Measurements from ENCODE around the gene SRSF10.

Gene SRSF10

DNA sequence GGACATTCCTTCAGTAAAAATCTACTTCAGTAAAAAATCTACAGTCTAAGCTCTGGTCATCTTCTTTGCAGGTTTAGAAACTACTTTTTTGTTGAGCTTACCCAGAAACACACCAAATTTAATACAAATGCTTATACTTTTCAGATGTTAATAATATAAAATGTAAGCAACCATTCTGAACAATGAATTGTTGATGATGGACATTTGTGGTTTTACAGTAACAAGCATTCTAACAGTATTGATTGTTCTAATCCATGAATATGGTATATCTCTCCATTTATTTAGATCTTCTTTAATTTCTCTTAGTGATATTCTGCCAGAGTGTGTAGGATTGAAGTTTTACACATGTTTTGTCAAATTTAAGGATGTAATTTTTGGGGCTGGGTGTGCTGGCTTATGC is 27.0 kb upstream of the SRSF10 start:
- POLR2A ChIA-PET = no interaction called here
- TF ChIP-seq CTCF (IDR thresholded peaks at IDR 0.05; ENCODE audit: control extremely low read depth, extremely low read depth, low read depth, missing control alignments) = no peak
- CTCF ChIA-PET = interaction anchor here (1.4 kb wide), 1 partner anchor 21 kb away, joined by 4 read pairs; no protein-coding TSS in a partner anchor
- DNase-seq (ENCODE audit: extremely low spot score) = no peak

DNA sequence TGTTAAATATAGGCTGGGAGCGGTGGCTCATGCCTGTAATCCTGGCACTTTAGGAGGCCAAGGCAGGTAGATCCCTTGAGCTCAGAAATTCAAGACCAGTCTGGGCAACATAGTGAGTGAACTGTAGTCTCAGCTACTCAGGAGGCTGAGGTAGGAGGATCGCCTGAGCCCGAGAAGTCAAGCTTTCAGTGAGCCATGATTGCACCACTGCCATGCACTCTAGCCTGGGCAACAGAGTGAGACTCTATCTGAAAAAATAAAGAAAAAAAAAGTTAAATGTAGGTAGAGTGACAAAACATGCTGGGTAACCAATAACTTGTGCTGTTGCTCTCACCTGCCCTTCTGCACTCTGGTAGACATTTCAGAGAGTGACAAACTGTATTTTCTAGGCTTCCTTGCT is 25.0 kb upstream of the SRSF10 start:
- CTCF ChIA-PET = no interaction called here
- no peak for DNase-seq (ENCODE audit: extremely low spot score)

GRCh38 chr1:24004132-24004531 is 24.0 kb upstream of the SRSF10 start:
- POLR2A ChIA-PET = interaction anchor here (0.6 kb wide), 1 partner anchor 228 kb away, joined by 3 read pairs; no protein-coding TSS in a partner anchor
- no peak for TF ChIP-seq CTCF (IDR thresholded peaks at IDR 0.05; ENCODE audit: control extremely low read depth, extremely low read depth, low read depth, missing control alignments)
- no peak for DNase-seq (ENCODE audit: extremely low spot score)
- CTCF ChIA-PET = interaction anchor here (1.1 to 2.0 kb wide), 6 partner anchors 9 to 194 kb away, joined by 3 to 7 read pairs (median 4); no protein-coding TSS in a partner anchor

More for the DNA sequence above, 25.0 kb upstream of the SRSF10 start:
- POLR2A ChIA-PET = no interaction called here
- no peak for TF ChIP-seq CTCF (IDR thresholded peaks at IDR 0.05; ENCODE audit: control extremely low read depth, extremely low read depth, low read depth, missing control alignments)

DNA sequence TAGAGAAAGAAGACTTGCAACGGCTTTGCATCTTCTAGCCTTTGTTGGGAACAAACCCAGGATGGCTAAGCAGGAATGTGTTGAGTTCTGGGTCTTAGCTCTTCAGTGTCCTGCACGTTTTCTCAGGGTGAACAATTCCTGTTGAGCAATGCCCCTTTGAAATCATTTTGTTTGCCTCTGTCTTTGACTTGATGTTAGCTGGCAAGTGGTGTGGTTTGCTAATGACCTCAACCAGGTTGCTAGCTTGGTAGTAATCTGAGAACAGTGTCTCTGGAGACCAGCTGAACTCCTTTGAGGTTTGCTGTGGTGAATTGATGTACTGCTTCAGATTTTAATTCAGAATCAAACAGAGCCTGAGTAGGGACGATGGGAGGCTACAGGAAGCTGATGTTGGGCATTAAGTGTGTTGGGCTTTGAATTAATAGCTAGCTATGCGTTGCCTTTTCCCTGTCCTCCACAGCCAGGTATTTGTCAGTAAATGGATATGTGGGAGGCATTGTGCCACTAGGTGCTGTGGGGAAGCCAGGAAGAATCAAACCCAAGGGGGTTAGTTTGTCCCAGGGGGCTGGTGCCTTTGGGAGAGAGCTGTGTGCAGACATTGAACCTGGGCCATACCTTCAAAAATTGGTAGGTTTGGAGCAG is 23.3 kb upstream of the SRSF10 start:
- TF ChIP-seq CTCF (IDR thresholded peaks at IDR 0.05; ENCODE audit: control extremely low read depth, extremely low read depth, low read depth, missing control alignments) = no peak
- no peak for DNase-seq (ENCODE audit: extremely low spot score)
- POLR2A ChIA-PET = interaction anchor here (0.6 kb wide), 1 partner anchor 228 kb away, joined by 3 read pairs; no protein-coding TSS in a partner anchor
- CTCF ChIA-PET = interaction anchor here (1.1 to 2.0 kb wide), 8 partner anchors 8 to 194 kb away, joined by 3 to 7 read pairs (median 3); no protein-coding TSS in a partner anchor

- CTCF ChIA-PET = interaction anchor here (1.1 to 2.0 kb wide), 4 partner anchors 11 to 53 kb away, joined by 3 to 6 read pairs (median 4); no protein-coding TSS in a partner anchor
- POLR2A ChIA-PET = no interaction called here
Measured at GRCh38 chr1:24002695-24003094, 22.6 kb upstream of the SRSF10 start.

GRCh38 chr1:23999156-23999671 is 19.1 kb upstream of the SRSF10 start:
- ChIA-PET POLR2A (no interaction called here), CTCF (no interaction called here)
- TF ChIP-seq CTCF (IDR thresholded peaks at IDR 0.05; ENCODE audit: control extremely low read depth, extremely low read depth, low read depth, missing control alignments) = no peak
- DNase-seq (ENCODE audit: extremely low spot score) = no peak

More at GRCh38 chr1:24002695-24003094, 22.6 kb upstream of the SRSF10 start:
- DNase-seq (ENCODE audit: extremely low spot score) = no peak
- no peak for TF ChIP-seq CTCF (IDR thresholded peaks at IDR 0.05; ENCODE audit: control extremely low read depth, extremely low read depth, low read depth, missing control alignments)

Measured in GM10248 (cell line).